Sigmoid colon (tissue), 7 donors: Measurements from ENCODE around the gene PRB3. TPM values are rescaled to one million over a fixed set of nuclear protein-coding genes. Genes with fewer than 3 reads are reported as not detected.

Experiments
- DNase-seq: peaks from one replicate; pipeline ENCODE4 v3.0.0-alpha.2; 2019
- H3K27ac ChIP-seq, 4 donors: fragments of 200-600 bp; sonication (generic); one replicate each; pipeline ENCODE4 v1.5.1; 2016 to 2019; ENCODE audit warnings: mild to moderate bottlenecking in 1 of 4
- H3K27me3 ChIP-seq, 3 donors: fragments of 200-600 bp; sonication (generic); one replicate each; pipeline ENCODE4 v1.5.1; 2019; ENCODE audit warnings: mild to moderate bottlenecking in 1 of 3
- H3K36me3 ChIP-seq, 4 donors: fragments of 200-600 bp; sonication (generic); one replicate each; pipeline ENCODE4 v1.5.1; 2016 to 2019
- H3K4me1 ChIP-seq, 4 donors: fragments of 200-600 bp; sonication (generic); one replicate each; pipeline ENCODE4 v1.5.1; 2017 to 2019
- H3K4me3 ChIP-seq, 4 donors: fragments of 200-600 bp; sonication (generic); one replicate each; pipeline ENCODE4 v1.5.1; 2017 to 2019; ENCODE audit warnings: mild to moderate bottlenecking in 2 of 4, moderate library complexity in 1 of 4
- H3K9me3 ChIP-seq, 4 donors: fragments of 200-600 bp in 3 of 4; sonication (generic) in 3 of 4; one replicate each; pipeline versions ENCODE4 v1.5.1 to v1.6.1; 2013 to 2019
- EP300 ChIP-seq, 4 donors: sonication (generic); formaldehyde crosslinking; IDR thresholded peaks; one replicate each; pipeline ENCODE4 v1.6.1; 2017; ENCODE audit warnings: antibody characterized with exemption in 4 of 4
- POLR2A ChIP-seq, 2 donors: fragments of 450-650 bp; IDR thresholded peaks; one replicate each; pipeline ENCODE4 v1.6.1; 2016; ENCODE audit warnings: antibody characterized with exemption in 2 of 2, mild to moderate bottlenecking in 2 of 2, moderate library complexity in 2 of 2
- POLR2AphosphoS5 ChIP-seq, 4 donors: sonication (generic); formaldehyde crosslinking; IDR thresholded peaks; one replicate each; pipeline ENCODE4 v1.6.1; 2017; ENCODE audit warnings: antibody characterized with exemption in 4 of 4
- WGBS, 2 donors: extraction: QIAGEN DNeasy Blood & Tissue Kit; methylation state at CpG; one replicate each; pipeline ENCODE4 v1.1.7; 2013; 5-methylcytosine and 5-hydroxymethylcytosine counted together
- intact Hi-C: fragments of 100-400 bp; cut with DNase I; formaldehyde crosslinking; loops from one replicate; pipeline ENCODE4 v1.15.1; 2023
- polyA plus RNA-seq, 3 donors: library from polyadenylated mRNA; stranded (reverse); fragments of 200-250 nt; gene quantifications; one replicate each; pipeline ENCODE4 v1.2.3, GENCODE V29; 2013
- total RNA-seq, 4 donors: library from RNA; depleted of rRNA; stranded (reverse); fragments of >200 nt; gene quantifications; one replicate each; pipeline ENCODE4 v1.1.0, GENCODE V29; 2016
- TF ChIP-seq, protein P1 (sequence below), 4 experiments: fragments of 450-650 bp in 3 of 4; fragments of 200-600 bp in 1 of 4; IDR thresholded peaks; one replicate each; pipeline ENCODE4 v1.5.1; 2016 to 2019; ENCODE audit warnings: antibody characterized with exemption in 4 of 4, mild to moderate bottlenecking in 3 of 4, moderate library complexity in 2 of 4
- donor health status: healthy with polysubstance abuse.
- donor health status: Bipolar disorder and iron deficiency.
- donor health status: healthy.

Gene PRB3
- total and polyA plus RNA-seq, 7 donors: not detected

DNA sequence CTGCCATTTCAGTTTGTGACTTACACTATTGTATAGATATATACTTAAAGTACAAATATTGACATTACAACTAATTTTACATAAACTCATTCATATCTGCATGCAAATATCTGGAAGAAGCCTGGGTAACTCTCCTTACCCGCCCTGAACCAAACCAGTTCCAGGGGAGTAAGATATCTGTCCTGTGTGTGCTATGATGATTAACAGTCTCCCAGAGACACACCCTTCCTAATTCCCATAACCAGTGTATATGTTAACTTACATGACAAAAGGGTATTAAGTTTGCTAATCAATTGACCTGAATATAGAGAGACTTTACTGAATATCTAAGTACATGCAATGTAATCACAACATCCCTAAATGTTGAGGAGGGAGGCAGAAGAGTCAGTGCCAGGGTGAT is 23.0 kb downstream of the PRB3 start:
- H3K27ac ChIP-seq: no peak overlapping the region
- no peak overlapping the region for H3K4me3 ChIP-seq
- no peak for DNase-seq
- no peaks in the 10 kb centered on the region for H3K36me3 ChIP-seq
- H3K9me3 ChIP-seq: no peaks in the 10 kb centered on the region
- TF ChIP-seq EP300 (IDR thresholded peaks at IDR 0.05): no peak
- TF ChIP-seq, protein P1, sequence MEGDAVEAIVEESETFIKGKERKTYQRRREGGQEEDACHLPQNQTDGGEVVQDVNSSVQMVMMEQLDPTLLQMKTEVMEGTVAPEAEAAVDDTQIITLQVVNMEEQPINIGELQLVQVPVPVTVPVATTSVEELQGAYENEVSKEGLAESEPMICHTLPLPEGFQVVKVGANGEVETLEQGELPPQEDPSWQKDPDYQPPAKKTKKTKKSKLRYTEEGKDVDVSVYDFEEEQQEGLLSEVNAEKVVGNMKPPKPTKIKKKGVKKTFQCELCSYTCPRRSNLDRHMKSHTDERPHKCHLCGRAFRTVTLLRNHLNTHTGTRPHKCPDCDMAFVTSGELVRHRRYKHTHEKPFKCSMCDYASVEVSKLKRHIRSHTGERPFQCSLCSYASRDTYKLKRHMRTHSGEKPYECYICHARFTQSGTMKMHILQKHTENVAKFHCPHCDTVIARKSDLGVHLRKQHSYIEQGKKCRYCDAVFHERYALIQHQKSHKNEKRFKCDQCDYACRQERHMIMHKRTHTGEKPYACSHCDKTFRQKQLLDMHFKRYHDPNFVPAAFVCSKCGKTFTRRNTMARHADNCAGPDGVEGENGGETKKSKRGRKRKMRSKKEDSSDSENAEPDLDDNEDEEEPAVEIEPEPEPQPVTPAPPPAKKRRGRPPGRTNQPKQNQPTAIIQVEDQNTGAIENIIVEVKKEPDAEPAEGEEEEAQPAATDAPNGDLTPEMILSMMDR (IDR thresholded peaks at IDR 0.05): no peak
- TF ChIP-seq POLR2A (IDR thresholded peaks at IDR 0.05): no peak
- no peak for TF ChIP-seq POLR2AphosphoS5 (IDR thresholded peaks at IDR 0.05)
- no peaks in the 10 kb centered on the region for H3K27me3 ChIP-seq
- intact Hi-C loops: no loop called here
- WGBS, 2 donors: 69 to 77% methylated on average over 1 of the region's 1 CpG
- no peaks in the 10 kb centered on the region for H3K4me1 ChIP-seq

DNA sequence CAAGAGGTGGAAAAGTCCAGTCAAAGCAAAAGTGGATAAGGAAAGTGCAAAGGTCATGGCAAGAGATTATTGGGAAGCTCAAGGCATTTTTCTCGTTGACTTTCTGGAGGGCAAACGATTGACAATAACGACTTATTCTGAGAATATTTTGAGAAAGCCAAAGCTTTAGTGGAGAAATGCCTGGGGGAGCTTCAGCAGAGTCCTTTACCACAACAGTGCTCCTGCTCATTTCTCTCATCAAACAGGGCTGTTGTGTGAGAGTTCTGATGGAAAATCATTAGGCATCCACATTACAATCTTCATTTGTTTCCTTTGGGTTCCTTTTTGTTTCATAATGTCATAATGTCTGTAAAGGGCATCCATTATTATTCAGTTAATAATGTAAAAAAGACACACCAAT is 26.9 kb downstream of the PRB3 start:
- TF ChIP-seq POLR2A (IDR thresholded peaks at IDR 0.05) (no peak), EP300 (IDR thresholded peaks at IDR 0.05) (no peak)
- TF ChIP-seq, protein P1 (IDR thresholded peaks at IDR 0.05): no peak
- 55 to 78% methylated on average over 3 of the region's 3 CpGs for WGBS, 2 donors
- intact Hi-C loops: no loop called here
- Histone ChIP-seq H3K4me1 (no peaks in the 10 kb centered on the region), H3K36me3 (no peaks in the 10 kb centered on the region), H3K27ac (no peak overlapping the region), H3K27me3 (no peaks in the 10 kb centered on the region), H3K4me3 (no peak overlapping the region), H3K9me3 (no peaks in the 10 kb centered on the region)
- no peak for DNase-seq

DNA sequence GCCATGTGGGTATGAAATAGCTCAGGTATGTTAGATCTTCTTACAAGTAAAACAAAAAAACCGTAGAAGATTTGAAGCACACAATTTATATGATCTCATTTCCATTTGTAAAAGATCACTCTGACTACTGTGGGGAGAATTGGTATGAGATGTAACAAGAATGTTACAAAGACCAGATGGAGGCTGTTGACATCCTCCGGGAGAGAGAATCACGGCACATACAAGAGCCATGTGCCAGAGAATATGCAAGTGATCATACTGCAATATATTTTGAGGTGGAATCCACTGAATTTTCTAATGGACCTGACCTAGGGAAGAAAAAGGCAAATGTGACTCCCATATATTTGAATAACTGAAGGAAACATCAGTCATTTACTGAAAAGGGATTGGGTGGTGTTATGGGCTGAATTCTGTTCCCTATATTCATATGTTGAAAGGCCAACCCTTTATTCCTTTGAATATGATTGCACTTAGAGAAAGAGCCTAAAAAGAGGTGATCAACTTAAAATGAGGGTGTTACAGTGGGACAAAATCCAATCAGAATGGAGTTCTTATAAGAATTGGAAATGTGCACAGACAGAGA is 29.1 kb downstream of the PRB3 start:
- Histone ChIP-seq H3K36me3 (no peaks in the 10 kb centered on the region), H3K4me3 (no peak overlapping the region), H3K4me1 (no peaks in the 10 kb centered on the region), H3K27me3 (no peaks in the 10 kb centered on the region), H3K9me3 (no peaks in the 10 kb centered on the region), H3K27ac (no peak overlapping the region)
- 70 to 90% methylated on average over 3 of the region's 3 CpGs for WGBS, 2 donors
- no peak for DNase-seq
- intact Hi-C loops: no loop called here
- no peak for TF ChIP-seq EP300 (IDR thresholded peaks at IDR 0.05)
- TF ChIP-seq POLR2AphosphoS5 (IDR thresholded peaks at IDR 0.05): no peak
- TF ChIP-seq POLR2A (IDR thresholded peaks at IDR 0.05): no peak
- TF ChIP-seq, protein P1 (IDR thresholded peaks at IDR 0.05): no peak

DNA sequence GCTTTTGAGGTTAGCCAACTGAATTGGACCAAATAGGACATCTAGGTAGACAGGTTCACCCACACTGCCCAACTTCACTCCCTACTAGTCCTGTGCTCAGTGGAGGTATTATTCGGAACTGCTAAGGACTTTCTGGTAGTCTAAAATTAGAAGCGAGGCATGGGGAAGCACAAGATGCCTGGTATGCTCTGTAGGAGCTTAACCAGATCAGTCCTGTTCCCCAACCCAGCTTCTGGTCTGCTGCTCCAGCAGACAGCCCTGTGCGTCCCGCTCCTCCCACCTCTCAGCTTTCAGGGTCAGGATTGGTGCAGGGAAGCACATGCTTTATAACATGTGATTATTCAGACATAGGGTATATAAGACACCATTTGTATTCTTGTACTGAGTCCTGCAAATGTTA is 31.2 kb downstream of the PRB3 start:
- Histone ChIP-seq H3K4me1 (no peaks in the 10 kb centered on the region), H3K27me3 (no peaks in the 10 kb centered on the region), H3K36me3 (no peaks in the 10 kb centered on the region), H3K9me3 (no peaks in the 10 kb centered on the region), H3K27ac (no peak overlapping the region), H3K4me3 (no peak overlapping the region)
- 87 to 96% methylated on average over 4 of the region's 4 CpGs for WGBS, 2 donors
- TF ChIP-seq, protein P1 (IDR thresholded peaks at IDR 0.05): no peak
- no peak for TF ChIP-seq POLR2A (IDR thresholded peaks at IDR 0.05)
- TF ChIP-seq EP300 (IDR thresholded peaks at IDR 0.05): no peak
- TF ChIP-seq POLR2AphosphoS5 (IDR thresholded peaks at IDR 0.05): no peak
- intact Hi-C loops: no loop called here
- DNase-seq: no peak

DNA sequence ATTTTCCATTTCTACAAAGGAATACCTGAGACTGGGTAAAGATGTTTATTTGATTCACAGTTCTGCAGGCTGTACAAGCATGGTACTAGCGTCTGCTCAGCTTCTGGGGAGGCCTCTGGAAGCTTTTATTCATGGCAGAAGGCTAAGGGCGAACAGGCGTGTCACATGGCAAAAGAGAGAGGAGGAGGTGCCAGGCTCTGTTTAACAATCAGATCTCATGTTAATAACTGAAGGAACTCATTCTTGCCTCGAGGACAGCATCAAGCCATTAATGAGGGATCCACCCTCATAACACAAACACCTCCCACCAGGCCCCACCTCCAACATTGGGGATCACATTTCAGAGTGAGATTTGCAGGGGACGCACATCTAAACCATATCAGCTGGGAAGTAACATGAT is 36.0 kb downstream of the PRB3 start:
- no peaks in the 10 kb centered on the region for H3K4me1 ChIP-seq
- H3K9me3 ChIP-seq: no peaks in the 10 kb centered on the region
- no peak for TF ChIP-seq POLR2AphosphoS5 (IDR thresholded peaks at IDR 0.05)
- no peak for TF ChIP-seq POLR2A (IDR thresholded peaks at IDR 0.05)
- no peak for TF ChIP-seq EP300 (IDR thresholded peaks at IDR 0.05)
- TF ChIP-seq, protein P1 (IDR thresholded peaks at IDR 0.05): no peak
- H3K27ac ChIP-seq: no peak overlapping the region
- intact Hi-C loops: no loop called here
- no peaks in the 10 kb centered on the region for H3K27me3 ChIP-seq
- no peaks in the 10 kb centered on the region for H3K36me3 ChIP-seq
- no peak overlapping the region for H3K4me3 ChIP-seq
- WGBS, 2 donors: 80 to 83% methylated on average over 5 of the region's 5 CpGs
- no peak for DNase-seq
